Measurements from ENCODE around the gene SLCO1B1. TPM values are rescaled to one million over a fixed set of nuclear protein-coding genes. Genes with fewer than 3 reads are reported as not detected.

Gene SLCO1B1
- total and polyA plus RNA-seq, 2 donors (not counting 1 experiment from before 2014, with no cell fraction given) = not detected

DNA sequence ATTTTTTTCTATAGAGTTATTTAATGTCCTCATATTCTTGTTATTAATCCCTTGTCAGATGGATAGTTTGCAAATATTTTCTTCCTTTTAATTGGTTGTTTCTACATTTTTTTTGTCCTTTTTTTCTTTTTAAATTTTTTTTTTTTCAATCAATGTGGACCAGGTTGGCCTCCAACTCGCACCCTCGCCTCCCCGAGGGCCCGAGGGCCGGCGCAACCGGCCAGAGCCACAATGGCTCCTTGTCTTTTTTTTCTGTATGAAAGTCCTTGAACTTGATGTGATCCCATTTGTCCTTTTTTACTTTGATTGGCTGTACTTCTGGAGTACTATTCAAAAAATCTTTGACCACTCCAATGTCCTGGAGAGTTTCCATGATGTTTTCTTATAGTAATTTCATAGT lies 17.7 kb upstream of the SLCO1B1 start:
- no peak overlapping the region for H3K27ac ChIP-seq (ENCODE audit: insufficient read depth, low read length)
- no peak overlapping the region for H3K9ac ChIP-seq (ENCODE audit: insufficient read depth, low read length)
- H3K4me3 ChIP-seq (replicated peaks in 1 of 4; ENCODE audit: control extremely low read depth in 1 of 4, insufficient read depth in 1 of 4, low read depth in 3 of 4, low read length in 4 of 4) = no peak overlapping the region
- no peaks in the 10 kb centered on the region for H3K4me1 ChIP-seq (ENCODE audit: control insufficient read depth, extremely low read depth, insufficient read depth, low read length)
- no peaks in the 10 kb centered on the region for H3K36me3 ChIP-seq (ENCODE audit: control insufficient read depth, insufficient read depth, low read length)
- no peak overlapping the region for H2AFZ ChIP-seq (ENCODE audit: low read length)
- H3K27me3 ChIP-seq (ENCODE audit: control insufficient read depth, insufficient read depth, low read length) = no peaks in the 10 kb centered on the region
- TF ChIP-seq, protein P1, sequence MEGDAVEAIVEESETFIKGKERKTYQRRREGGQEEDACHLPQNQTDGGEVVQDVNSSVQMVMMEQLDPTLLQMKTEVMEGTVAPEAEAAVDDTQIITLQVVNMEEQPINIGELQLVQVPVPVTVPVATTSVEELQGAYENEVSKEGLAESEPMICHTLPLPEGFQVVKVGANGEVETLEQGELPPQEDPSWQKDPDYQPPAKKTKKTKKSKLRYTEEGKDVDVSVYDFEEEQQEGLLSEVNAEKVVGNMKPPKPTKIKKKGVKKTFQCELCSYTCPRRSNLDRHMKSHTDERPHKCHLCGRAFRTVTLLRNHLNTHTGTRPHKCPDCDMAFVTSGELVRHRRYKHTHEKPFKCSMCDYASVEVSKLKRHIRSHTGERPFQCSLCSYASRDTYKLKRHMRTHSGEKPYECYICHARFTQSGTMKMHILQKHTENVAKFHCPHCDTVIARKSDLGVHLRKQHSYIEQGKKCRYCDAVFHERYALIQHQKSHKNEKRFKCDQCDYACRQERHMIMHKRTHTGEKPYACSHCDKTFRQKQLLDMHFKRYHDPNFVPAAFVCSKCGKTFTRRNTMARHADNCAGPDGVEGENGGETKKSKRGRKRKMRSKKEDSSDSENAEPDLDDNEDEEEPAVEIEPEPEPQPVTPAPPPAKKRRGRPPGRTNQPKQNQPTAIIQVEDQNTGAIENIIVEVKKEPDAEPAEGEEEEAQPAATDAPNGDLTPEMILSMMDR (conservative IDR thresholded peaks at IDR 0.05 in 1 of 2, IDR thresholded peaks at IDR 0.05 in 1 of 2; ENCODE audit: low read depth in 1 of 2, low read length in 2 of 2) = no peak
- no peak for TF ChIP-seq EZH2 (IDR thresholded peaks at IDR 0.05; ENCODE audit: low read length, missing control alignments)
- DNase-seq (ENCODE audit: low read depth in 2 of 2) = no peak
- H4K20me1 ChIP-seq (ENCODE audit: control insufficient read depth, extremely low read depth, insufficient read depth, low read length) = no peaks in the 10 kb centered on the region
- H3K9me3 ChIP-seq (ENCODE audit: control insufficient read depth, insufficient read depth, low read depth, low read length) = no peaks in the 10 kb centered on the region
- no peaks in the 10 kb centered on the region for H3K79me2 ChIP-seq (ENCODE audit: control insufficient read depth, insufficient read depth, low read length)
- no peak overlapping the region for H3K4me2 ChIP-seq (ENCODE audit: extremely low read depth, insufficient read depth, low read length)

DNA sequence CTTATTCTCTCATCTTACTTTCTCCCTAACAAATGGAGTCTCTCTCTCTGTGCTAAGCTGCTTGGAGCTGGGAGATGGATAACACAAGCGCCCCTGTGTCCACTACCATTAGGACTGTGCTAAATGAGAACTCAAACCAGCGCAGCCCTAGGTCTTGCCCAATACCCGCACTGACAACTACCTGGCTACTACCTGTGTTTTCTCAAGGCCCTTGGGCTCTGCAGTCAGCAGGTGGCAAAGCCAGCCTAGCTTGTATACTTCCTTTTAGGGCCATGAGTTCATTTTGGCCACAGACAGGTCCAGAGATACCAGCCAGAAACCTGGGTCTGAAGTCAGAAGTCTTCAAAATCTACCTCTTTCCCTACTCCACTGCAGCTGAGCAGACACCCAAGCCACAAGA lies 13.0 kb upstream of the SLCO1B1 start:
- Histone ChIP-seq H3K4me3 (replicated peaks in 1 of 4; ENCODE audit: control extremely low read depth in 1 of 4, insufficient read depth in 1 of 4, low read depth in 3 of 4, low read length in 4 of 4) (no peak overlapping the region), H3K4me2 (ENCODE audit: extremely low read depth, insufficient read depth, low read length) (no peak overlapping the region), H3K4me1 (ENCODE audit: control insufficient read depth, extremely low read depth, insufficient read depth, low read length) (no peaks in the 10 kb centered on the region), H3K79me2 (ENCODE audit: control insufficient read depth, insufficient read depth, low read length) (no peaks in the 10 kb centered on the region), H3K27ac (ENCODE audit: insufficient read depth, low read length) (no peak overlapping the region), H3K9ac (ENCODE audit: insufficient read depth, low read length) (no peak overlapping the region), H2AFZ (ENCODE audit: low read length) (no peak overlapping the region), H3K27me3 (ENCODE audit: control insufficient read depth, insufficient read depth, low read length) (no peaks in the 10 kb centered on the region), H3K36me3 (ENCODE audit: control insufficient read depth, insufficient read depth, low read length) (no peaks in the 10 kb centered on the region), H4K20me1 (ENCODE audit: control insufficient read depth, extremely low read depth, insufficient read depth, low read length) (no peaks in the 10 kb centered on the region), H3K9me3 (ENCODE audit: control insufficient read depth, insufficient read depth, low read depth, low read length) (no peaks in the 10 kb centered on the region)
- no peak for DNase-seq (ENCODE audit: low read depth in 2 of 2)
- TF ChIP-seq, protein P1 (conservative IDR thresholded peaks at IDR 0.05 in 1 of 2, IDR thresholded peaks at IDR 0.05 in 1 of 2; ENCODE audit: low read depth in 1 of 2, low read length in 2 of 2) = no peak
- no peak for TF ChIP-seq EZH2 (IDR thresholded peaks at IDR 0.05; ENCODE audit: low read length, missing control alignments)

DNA sequence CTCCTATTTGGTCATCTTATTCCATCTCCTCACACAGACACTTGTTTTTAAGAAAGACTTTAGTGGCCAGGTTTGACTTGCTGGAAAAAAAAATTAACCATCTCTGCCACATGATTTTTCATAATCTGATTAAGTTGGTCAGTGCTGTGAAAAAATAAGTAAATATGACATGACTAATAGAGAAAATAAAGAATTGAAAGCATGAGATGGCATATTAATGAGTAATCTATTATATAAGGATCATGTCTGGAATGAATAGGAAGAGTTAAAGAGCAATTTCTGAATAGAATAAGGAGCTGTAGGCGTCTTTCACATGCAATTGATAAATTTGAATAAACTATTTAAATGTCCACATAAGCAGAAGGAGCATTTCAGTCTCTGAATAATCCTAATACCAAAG lies 12.2 kb upstream of the SLCO1B1 start:
- H3K27me3 ChIP-seq (ENCODE audit: control insufficient read depth, insufficient read depth, low read length) = no peaks in the 10 kb centered on the region
- H3K9me3 ChIP-seq (ENCODE audit: control insufficient read depth, insufficient read depth, low read depth, low read length) = no peaks in the 10 kb centered on the region
- no peaks in the 10 kb centered on the region for H4K20me1 ChIP-seq (ENCODE audit: control insufficient read depth, extremely low read depth, insufficient read depth, low read length)
- H3K36me3 ChIP-seq (ENCODE audit: control insufficient read depth, insufficient read depth, low read length) = no peaks in the 10 kb centered on the region
- no peak overlapping the region for H3K27ac ChIP-seq (ENCODE audit: insufficient read depth, low read length)
- H3K4me2 ChIP-seq (ENCODE audit: extremely low read depth, insufficient read depth, low read length) = no peak overlapping the region
- no peak overlapping the region for H3K9ac ChIP-seq (ENCODE audit: insufficient read depth, low read length)
- DNase-seq (ENCODE audit: low read depth in 2 of 2) = no peak
- no peaks in the 10 kb centered on the region for H3K79me2 ChIP-seq (ENCODE audit: control insufficient read depth, insufficient read depth, low read length)
- TF ChIP-seq, protein P1 (conservative IDR thresholded peaks at IDR 0.05 in 1 of 2, IDR thresholded peaks at IDR 0.05 in 1 of 2; ENCODE audit: low read depth in 1 of 2, low read length in 2 of 2) = no peak
- TF ChIP-seq EZH2 (IDR thresholded peaks at IDR 0.05; ENCODE audit: low read length, missing control alignments) = no peak
- H3K4me1 ChIP-seq (ENCODE audit: control insufficient read depth, extremely low read depth, insufficient read depth, low read length) = no peaks in the 10 kb centered on the region
- H3K4me3 ChIP-seq (replicated peaks in 1 of 4; ENCODE audit: control extremely low read depth in 1 of 4, insufficient read depth in 1 of 4, low read depth in 3 of 4, low read length in 4 of 4) = no peak overlapping the region
- no peak overlapping the region for H2AFZ ChIP-seq (ENCODE audit: low read length)
